HG03521 (cell line): Measurements from ENCODE around the gene UBE2D1.
"Not testable (repeated sequence)": the region's sequence is repeated elsewhere in the genome, so short reads cannot be mapped to it uniquely, and the experiment has no call there.

ENCODE experiments used
- ATAC-seq: cut with Tn5 transposase; IDR thresholded peaks from one replicate; pipeline ENCODE4 v1.9.1; 2021; ENCODE audit warnings: mild to moderate bottlenecking, moderate library complexity; ENCODE audit not compliant: unreplicated experiment

The UBE2D1 gene

DNA sequence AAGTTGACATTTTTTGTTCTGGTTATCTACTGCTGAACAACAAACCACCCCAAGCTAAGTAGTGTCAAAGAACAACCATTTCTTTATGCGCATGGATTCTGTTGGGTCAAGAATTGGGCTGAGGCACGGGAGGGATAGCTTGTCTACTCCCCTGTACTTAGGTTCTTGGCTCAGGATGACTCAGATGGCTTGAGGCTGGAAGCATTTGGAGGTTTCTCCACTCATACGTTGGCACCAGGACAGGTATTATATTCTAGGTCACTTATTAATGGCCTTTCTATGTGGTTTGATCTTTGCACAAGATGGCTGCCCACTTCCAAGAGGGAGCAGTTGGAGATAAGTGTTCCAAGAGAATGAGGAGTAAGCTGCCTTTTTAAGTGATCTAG is 38.6 kb downstream of the UBE2D1 start:
- no peak for ATAC-seq

- no peak for ATAC-seq
Measured at GRCh38 chr10:58382489-58382995, 47.7 kb downstream of the UBE2D1 start.

GRCh38 chr10:58384095-58384494 is 49.3 kb downstream of the UBE2D1 start:
- peak; percentile 57 for ATAC-seq

GRCh38 chr10:58384544-58384998 is 49.8 kb downstream of the UBE2D1 start:
- ATAC-seq = peak; percentile 0

- ATAC-seq = peak; percentile 82
Measured at GRCh38 chr10:58384999-58385783, 50.4 kb downstream of the UBE2D1 start, which contains the start of gene TFAM. Gene TFAM, plus strand, starts transcription at chr10:58385410. Its CDS starts 138 bp downstream, at chr10:58385548.

- ATAC-seq = peak; percentile 3
Measured at GRCh38 chr10:58385784-58386112, 50.9 kb downstream of the UBE2D1 start.

DNA sequence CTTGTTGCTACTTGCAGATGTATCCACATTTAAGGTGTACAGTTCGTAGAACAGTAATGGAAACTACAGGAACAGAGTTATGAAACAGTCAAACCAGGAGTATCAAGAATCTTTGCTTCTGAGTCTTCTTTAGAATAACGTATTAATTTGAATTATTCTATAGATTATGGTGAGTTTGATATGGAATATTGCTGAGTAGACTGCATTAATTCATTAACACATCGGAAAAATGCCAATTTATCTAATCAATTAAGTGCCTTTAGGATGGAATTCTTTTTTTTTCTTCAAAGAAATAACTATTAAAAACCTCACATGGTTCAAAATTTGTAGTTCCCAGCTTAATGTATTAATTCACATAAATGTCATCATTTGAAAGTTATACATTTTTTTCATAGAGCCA is 54.2 kb downstream of the UBE2D1 start:
- ATAC-seq = no peak

DNA sequence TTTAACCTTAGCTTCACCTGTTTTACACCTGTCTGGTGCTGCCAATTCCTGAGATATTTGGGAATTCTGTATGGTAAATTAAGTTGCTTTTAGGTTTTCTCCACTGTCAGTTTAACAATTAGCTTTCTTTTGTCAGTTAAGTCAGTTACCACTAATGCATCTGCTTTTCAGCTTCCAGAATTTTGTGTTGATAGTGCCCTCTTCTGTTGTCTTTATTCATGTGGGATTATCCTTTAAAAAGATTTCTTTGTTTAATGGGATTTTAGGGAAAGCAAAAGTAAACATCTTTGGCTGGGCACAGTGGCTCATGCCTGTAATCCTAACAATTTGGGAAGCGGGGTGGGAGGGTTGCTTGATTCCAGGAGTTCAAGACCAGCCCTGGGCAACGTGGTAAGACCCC is 58.5 kb downstream of the UBE2D1 start:
- no peak for ATAC-seq

- no peak for ATAC-seq
Measured at GRCh38 chr10:58394471-58394870, 59.7 kb downstream of the UBE2D1 start.

DNA sequence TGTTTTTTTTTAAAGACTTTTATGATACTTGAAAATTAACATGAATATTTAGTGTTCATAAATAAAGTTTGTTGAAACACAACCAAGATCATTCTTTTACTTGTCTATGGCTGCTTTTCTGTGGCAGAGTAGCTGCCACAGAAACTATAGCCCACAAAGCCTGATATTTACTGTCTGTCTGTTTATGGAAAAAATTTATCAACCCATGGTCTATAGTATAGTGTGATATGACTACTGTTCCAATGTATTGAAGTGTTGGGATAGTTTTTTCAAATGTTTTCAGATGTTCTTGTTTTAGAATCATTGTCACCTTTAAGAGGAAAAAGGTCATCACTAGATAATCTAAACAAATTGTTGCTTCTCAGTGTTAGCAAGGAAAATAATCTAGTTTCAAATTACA is 61.3 kb downstream of the UBE2D1 start:
- no peak for ATAC-seq

DNA sequence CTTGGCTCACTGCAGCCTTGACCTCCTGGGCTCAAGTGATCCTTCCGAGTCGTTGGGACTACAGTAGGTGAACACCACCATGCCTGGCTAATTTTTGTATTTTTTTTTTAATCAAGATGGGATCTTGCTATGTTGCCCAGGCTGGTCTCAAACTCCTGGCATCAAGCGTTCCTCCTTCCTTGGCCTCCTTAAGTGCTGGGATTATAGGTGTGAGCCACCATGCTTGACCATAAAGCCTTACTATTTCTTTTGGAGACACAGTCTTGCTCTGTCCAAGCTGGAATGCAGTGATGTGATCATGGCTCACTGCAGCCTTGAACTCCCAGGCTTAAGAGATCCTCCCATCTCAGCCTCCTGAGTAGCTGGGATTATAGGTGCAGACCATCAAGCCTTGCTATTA is 63.0 kb downstream of the UBE2D1 start:
- ATAC-seq = no peak

DNA sequence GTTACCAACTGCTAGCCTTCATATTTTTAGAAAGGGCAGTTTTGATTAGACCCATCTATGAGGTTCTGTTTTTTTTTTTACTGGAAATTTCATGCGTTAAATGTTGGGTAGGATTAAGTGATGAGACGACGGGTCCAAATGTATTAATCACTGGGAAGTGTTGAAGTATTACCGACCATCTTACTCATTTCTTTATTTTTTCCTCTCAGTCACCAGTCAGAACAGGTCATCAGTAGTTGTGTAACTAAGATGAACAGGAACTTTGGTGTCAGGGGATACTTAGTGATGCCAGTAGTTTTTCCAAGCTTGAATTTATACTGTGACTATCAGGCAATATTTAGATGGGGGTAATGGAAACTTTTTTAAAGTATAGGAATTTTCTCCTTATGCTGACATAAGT is 64.6 kb downstream of the UBE2D1 start:
- no peak for ATAC-seq

GRCh38 chr10:58400609-58401008 is 65.8 kb downstream of the UBE2D1 start:
- ATAC-seq = no peak

GRCh38 chr10:58404001-58404400 is 69.2 kb downstream of the UBE2D1 start:
- no peak for ATAC-seq

- no peak for ATAC-seq
Measured at GRCh38 chr10:58409956-58410610, 75.3 kb downstream of the UBE2D1 start.

GRCh38 chr10:58412502-58412961 is 77.7 kb downstream of the UBE2D1 start:
- no peak for ATAC-seq

- ATAC-seq = no peak
Measured at GRCh38 chr10:58414270-58415041, 79.7 kb downstream of the UBE2D1 start.

DNA sequence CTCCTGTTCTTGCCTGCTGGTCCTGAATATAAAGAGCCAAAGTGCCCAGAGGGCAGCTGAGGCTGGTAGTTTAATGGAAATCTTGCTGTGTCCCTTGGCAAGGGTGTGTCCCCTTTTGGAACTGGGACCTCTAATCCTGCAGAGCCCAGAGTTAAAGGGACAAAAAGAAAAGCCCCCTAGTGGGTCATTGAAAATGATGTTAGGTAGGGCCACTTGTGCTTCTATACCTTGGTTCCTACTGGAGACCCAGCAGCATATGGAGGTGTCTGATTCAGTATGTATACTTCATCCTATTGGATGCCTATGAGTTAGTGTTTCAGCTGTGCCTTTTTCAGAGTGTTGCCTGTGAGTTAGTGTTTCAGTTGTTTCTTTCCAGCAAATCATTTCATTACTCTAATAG is 81.0 kb downstream of the UBE2D1 start:
- ATAC-seq = no peak

DNA sequence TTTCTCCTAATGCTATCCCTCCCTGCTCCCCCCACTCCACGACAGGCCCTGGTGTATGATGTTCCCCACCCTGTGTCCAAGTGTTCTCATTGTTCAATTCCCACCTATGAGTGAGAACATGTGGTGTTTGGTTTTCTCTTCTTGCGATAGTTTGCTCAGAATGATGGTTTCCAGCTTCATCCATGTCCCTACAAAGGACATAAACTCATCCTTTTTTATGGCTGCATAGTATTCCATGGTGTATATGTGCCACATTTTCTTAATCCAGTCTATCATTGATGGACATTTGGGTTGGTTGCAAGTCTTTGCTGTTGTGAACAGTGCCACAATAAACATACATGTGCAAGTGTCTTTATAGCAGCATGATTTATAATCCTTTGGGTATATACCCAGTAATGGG is 83.1 kb downstream of the UBE2D1 start:
- ATAC-seq = not testable (repeated sequence)
